ENCODE results near the gene SGPP1.
A peak's percentile ranks its signal among the peaks of the same experiment; 100 is the strongest.
"Not testable (repeated sequence)": the region's sequence is repeated elsewhere in the genome, so short reads cannot be mapped to it uniquely, and the experiment has no call there.

The SGPP1 gene

GRCh38 chr14:63672417-63673180 lies 55.3 kb downstream of the SGPP1 start:
- DNase-seq, result no peak

- no peak for DNase-seq
Measured at GRCh38 chr14:63671987-63672386, 55.9 kb downstream of the SGPP1 start.

GRCh38 chr14:63670692-63671091 lies 57.2 kb downstream of the SGPP1 start:
- no peak for DNase-seq

GRCh38 chr14:63666335-63666734 lies 61.5 kb downstream of the SGPP1 start:
- DNase-seq, result no peak

- DNase-seq, result no peak
Measured at GRCh38 chr14:63663428-63664341, 64.2 kb downstream of the SGPP1 start.

- no peak for DNase-seq
Measured at GRCh38 chr14:63662776-63663175, 65.1 kb downstream of the SGPP1 start.

GRCh38 chr14:63661881-63662280 lies 66.0 kb downstream of the SGPP1 start:
- not testable (repeated sequence) for DNase-seq

- DNase-seq, result no peak
Measured at GRCh38 chr14:63659726-63660125, 68.1 kb downstream of the SGPP1 start.

GRCh38 chr14:63656194-63656593 lies 71.7 kb downstream of the SGPP1 start:
- no peak for DNase-seq

- DNase-seq, result no peak
Measured at GRCh38 chr14:63654936-63655335, 72.9 kb downstream of the SGPP1 start.

- no peak for DNase-seq
Measured at GRCh38 chr14:63654346-63654745, 73.5 kb downstream of the SGPP1 start.

GRCh38 chr14:63652406-63652805 lies 75.5 kb downstream of the SGPP1 start:
- no peak for DNase-seq

- no peak for DNase-seq
Measured at GRCh38 chr14:63650256-63650952, 77.5 kb downstream of the SGPP1 start.

GRCh38 chr14:63647696-63648410 lies 80.0 kb downstream of the SGPP1 start:
- no peak for DNase-seq

- DNase-seq, result no peak
Measured at GRCh38 chr14:63644741-63645140, 83.1 kb downstream of the SGPP1 start.

GRCh38 chr14:63642656-63643382 lies 85.0 kb downstream of the SGPP1 start:
- DNase-seq, result no peak

- DNase-seq, result peak; percentile 71
Measured at GRCh38 chr14:63642229-63642611, 85.6 kb downstream of the SGPP1 start.

GRCh38 chr14:63641473-63642228 lies 86.2 kb downstream of the SGPP1 start, which contains the start of gene WDR89:
TSS of gene WDR89 (minus strand) at chr14:63641871. CDS start at chr14:63599942, 41,929 bp downstream.
- peak; percentile 93 for DNase-seq

- DNase-seq, result no peak
Measured at GRCh38 chr14:63638493-63638892, 89.4 kb downstream of the SGPP1 start.

- not testable (repeated sequence) for DNase-seq
Measured at GRCh38 chr14:63636094-63636635, 91.7 kb downstream of the SGPP1 start.
